K562 (cell line): ENCODE results near the gene PGLYRP4. TPM values are rescaled to one million over a fixed set of nuclear protein-coding genes. Genes with fewer than 3 reads are reported as not detected.

Experiments used
- ATAC-seq: fragments of 200-7000 bp; cut with Tn5 transposase; 3 replicates; pipeline ENCODE4 v1.9.1; 2020; ENCODE audit warnings: moderate library complexity
- BruUV-seq: library from RNA; stranded (reverse); fragments of 400-500 nt; replicated peaks from 2 replicates; lab custom pipeline; 2021; lab: Mats Ljungman, UMichigan
- CTCF ChIA-PET: fragments of 300-600 bp; formaldehyde crosslinking; extraction: SDS; loops from one replicate; lab custom pipeline; 2021; ENCODE audit warnings: low intra/inter-chr PET ratio; lab: Yijun Ruan, JAX
- POLR2A ChIA-PET: fragments of 300-600, 350-650 bp; sonication (Branson Sonifier 250); formaldehyde crosslinking; extraction: SDS; loops from one replicate; lab custom pipeline; 2021; ENCODE audit warnings: antibody characterized with exemption, inconsistent platforms; lab: Yijun Ruan, JAX
- DNase-seq, 4 experiments: peaks; one replicate each; pipeline versions ENCODE4 v3.0.0 to v3.0.0-alpha.2; 2011 to 2018; ENCODE audit warnings: low spot score in 3 of 4, mixed read lengths in 3 of 4; ENCODE audit errors: extremely low read depth in 1 of 4
- FAIRE-seq: peaks from 2 replicates; lab custom pipeline; 2011; peaks lifted over from hg19 to GRCh38; lab: Jason Lieb, UNC
- H2AFZ ChIP-seq: 2 replicates; pipeline ENCODE4 v1.6.0; 2011; ENCODE audit warnings: low read depth, low read length, control low read depth, inconsistent platforms
- H3K27ac ChIP-seq: fragments of 200-600 bp; 3 replicates; pipeline ENCODE4 v1.8.0; 2011; ENCODE audit warnings: low read depth, mild to moderate bottlenecking, control low read depth, inconsistent platforms, low read length, moderate library complexity, mixed read lengths; ENCODE audit errors: extremely low read depth
- H3K27me3 ChIP-seq, 2 experiments: fragments of 300-600 bp in 1 of 2; 2 replicates in 1 of 2; 3 replicates in 1 of 2; pipeline versions ENCODE4 v1.6.0 to v1.8.0; 2011; ENCODE audit warnings: inconsistent platforms in 2 of 2, low read length in 2 of 2, mild to moderate bottlenecking in 1 of 2, mixed read lengths in 1 of 2, moderate library complexity in 1 of 2; ENCODE audit not compliant: control insufficient read depth in 2 of 2, insufficient read depth in 2 of 2
- H3K36me3 ChIP-seq: fragments of 300-600 bp; 3 replicates; pipeline ENCODE4 v1.8.0; 2011; ENCODE audit warnings: mild to moderate bottlenecking, low read length, inconsistent platforms; ENCODE audit not compliant: control insufficient read depth, insufficient read depth
- H3K4me1 ChIP-seq, 2 experiments: fragments of 200-600 bp in 1 of 2; replicated peaks in 1 of 2; 2 replicates in 1 of 2; 3 replicates in 1 of 2; pipeline versions ENCODE4 v1.5.1 to v1.8.0; 2011; ENCODE audit warnings: inconsistent platforms in 2 of 2, low read length in 2 of 2, mild to moderate bottlenecking in 1 of 2, mixed read lengths in 1 of 2, moderate library complexity in 1 of 2; ENCODE audit not compliant: control insufficient read depth in 2 of 2, insufficient read depth in 2 of 2
- H3K4me2 ChIP-seq: 2 replicates; pipeline ENCODE4 v1.6.1; 2011; ENCODE audit warnings: low read length, control low read depth, inconsistent platforms, mixed read lengths; ENCODE audit not compliant: insufficient read depth
- H3K4me3 ChIP-seq: fragments of 200-600 bp; sonication (generic), shearing (Covaris generic); 2 replicates; pipeline ENCODE4 v1.5.1; 2016; ENCODE audit warnings: control low read depth, inconsistent platforms
- H3K79me2 ChIP-seq: fragments of 200-600 bp; 3 replicates; pipeline ENCODE4 v1.8.0; 2011; ENCODE audit warnings: low read length, inconsistent platforms; ENCODE audit not compliant: control insufficient read depth, insufficient read depth
- H3K9ac ChIP-seq, 2 experiments: 2 replicates each; pipeline versions ENCODE4 v1.6.0 to v1.6.1; 2011; ENCODE audit warnings: low read depth in 2 of 2, low read length in 2 of 2, control low read depth in 1 of 2, inconsistent platforms in 1 of 2, mild to moderate bottlenecking in 1 of 2, mixed read lengths in 1 of 2; ENCODE audit not compliant: insufficient read depth in 1 of 2
- H3K9me1 ChIP-seq: one replicate; pipeline ENCODE4 v1.6.0; 2011; ENCODE audit warnings: inconsistent platforms, mild to moderate bottlenecking, low read length, moderate library complexity; ENCODE audit not compliant: control insufficient read depth, insufficient read depth
- H3K9me3 ChIP-seq: replicated peaks from 2 replicates; pipeline ENCODE4 v1.5.1; 2011; ENCODE audit warnings: low read depth, low read length, inconsistent platforms; ENCODE audit not compliant: control insufficient read depth, insufficient read depth
- H4K20me1 ChIP-seq: replicated peaks from 2 replicates; pipeline ENCODE4 v1.6.1; 2011; ENCODE audit warnings: low read length, inconsistent platforms, mixed read lengths; ENCODE audit not compliant: control insufficient read depth, insufficient read depth
- CREM ChIP-seq: IDR thresholded peaks from 2 replicates; pipeline ENCODE4 v1.6.1; 2014; ENCODE audit warnings: antibody characterized with exemption, low read depth
- MCM2 ChIP-seq: fragments of 450-650 bp; IDR thresholded peaks from 2 replicates; pipeline ENCODE4 v1.6.1; 2017; ENCODE audit warnings: low read depth, mild to moderate bottlenecking
- NRF1 ChIP-seq, 2 experiments: fragments of 450-650 bp; IDR thresholded peaks in 1 of 2; conservative IDR thresholded peaks in 1 of 2; 2 replicates each; pipeline ENCODE4 v1.6.1; 2014; ENCODE audit warnings: mild to moderate bottlenecking in 2 of 2
- PML ChIP-seq: IDR thresholded peaks from 2 replicates; pipeline ENCODE4 v1.6.1; 2012; ENCODE audit warnings: low read length, inconsistent platforms
- RB1 ChIP-seq: fragments of 450-650 bp; IDR thresholded peaks from 2 replicates; pipeline ENCODE4 v1.6.1; 2017; ENCODE audit warnings: low read depth, mild to moderate bottlenecking
- RBM14 ChIP-seq: fragments of 200-400 bp; formaldehyde crosslinking; IDR thresholded peaks from 2 replicates; pipeline ENCODE4 v1.6.1; 2018; ENCODE audit warnings: low read depth, mild to moderate bottlenecking, low read length, moderate library complexity, borderline replicate concordance; ENCODE audit not compliant: insufficient read depth
- RBM39 ChIP-seq: fragments of 200-400 bp; formaldehyde crosslinking; optimal IDR thresholded peaks from 2 replicates; pipeline ENCODE3; 2018; ENCODE audit warnings: low read depth, low read length
- SMAD4 ChIP-seq: fragments of 250-450 bp; sonication (Bioruptor Pico); conservative IDR thresholded peaks from 2 replicates; pipeline ENCODE4 v1.8.0; 2021; ENCODE audit warnings: inconsistent platforms, mild to moderate bottlenecking, moderate library complexity
- U2AF2 ChIP-seq: fragments of 200-400 bp; formaldehyde crosslinking; optimal IDR thresholded peaks from 2 replicates; pipeline ENCODE3; 2017; ENCODE audit warnings: low read depth, mild to moderate bottlenecking, low read length
- ZNF24 ChIP-seq: fragments of 450-650 bp; IDR thresholded peaks from 2 replicates; pipeline ENCODE4 v1.6.1; 2016
- WGBS: fragments of 100-300 bp; shearing (Covaris generic); methylation state at CpG from one replicate; pipeline ENCODE4 v1.1.6; 2016; ENCODE audit warnings: low coverage, mixed read lengths; ENCODE audit not compliant: insufficient coverage; ENCODE audit errors: missing lambda C conversion rate; 5-methylcytosine and 5-hydroxymethylcytosine counted together
- in situ Hi-C: fragments of 300-500 bp; cut with MboI; formaldehyde crosslinking; loops from 4 replicates; pipeline ENCODE4 v1.15.0; 2018; ENCODE audit warnings: inconsistent platforms, mixed read lengths
- intact Hi-C: fragments of 100-400 bp; cut with micrococcal nuclease; formaldehyde crosslinking; loops from 2 replicates; pipeline ENCODE4 v1.14.2; 2022
- polyA plus RNA-seq, 8 experiments: library from polyadenylated mRNA; depleted of rRNA in 4 of 8; stranded (reverse) in 5 of 8; unstranded in 3 of 8; fragments of >200 nt; fragmentation: Nextera tagmentation in 2 of 8; fragmentation: Illumina TruSeq in 1 of 8; extraction: Ambion mirVana in 2 of 8; extraction: Trizol in 1 of 8; gene quantifications; 2 replicates each; pipeline versions ENCODE4 v1.2.1 to v1.2.3, GENCODE V29; 2011 to 2014; ENCODE audit warnings: inconsistent platforms in 1 of 8, missing spikeins in 1 of 8
- total RNA-seq, 7 experiments: library from RNA; depleted of rRNA in 6 of 7; stranded (reverse); fragments of >200 nt in 6 of 7; fragmentation: Illumina TruSeq in 2 of 7; extraction: Trizol in 2 of 7; gene quantifications; 2 replicates each; pipeline versions ENCODE4 v1.2.1 to v1.2.3, GENCODE V29; 2011 to 2021; ENCODE audit warnings: low replicate concordance in 1 of 7
- TF ChIP-seq, protein P1 (sequence below): fragments of 450-650 bp; formaldehyde crosslinking; conservative IDR thresholded peaks from 2 replicates; pipeline ENCODE4 v1.4.0; 2022; ENCODE audit warnings: mild to moderate bottlenecking, missing genetic modification characterization
- TF ChIP-seq, protein P2 (sequence below), 2 experiments: fragments of 450-650 bp; formaldehyde crosslinking in 1 of 2; IDR thresholded peaks; 2 replicates each; pipeline versions ENCODE4 v1.4.0 to v1.6.1; 2014 to 2020; ENCODE audit warnings: mild to moderate bottlenecking in 2 of 2, borderline replicate concordance in 1 of 2, low read depth in 1 of 2

The PGLYRP4 gene
- total and polyA plus RNA-seq, 9 of the 15 experiments (the other 6 are each of a cell fraction or from before 2014, with no cell fraction given) = 0.06 to 0.13 (median 0.11) TPM; not detected in 6

DNA sequence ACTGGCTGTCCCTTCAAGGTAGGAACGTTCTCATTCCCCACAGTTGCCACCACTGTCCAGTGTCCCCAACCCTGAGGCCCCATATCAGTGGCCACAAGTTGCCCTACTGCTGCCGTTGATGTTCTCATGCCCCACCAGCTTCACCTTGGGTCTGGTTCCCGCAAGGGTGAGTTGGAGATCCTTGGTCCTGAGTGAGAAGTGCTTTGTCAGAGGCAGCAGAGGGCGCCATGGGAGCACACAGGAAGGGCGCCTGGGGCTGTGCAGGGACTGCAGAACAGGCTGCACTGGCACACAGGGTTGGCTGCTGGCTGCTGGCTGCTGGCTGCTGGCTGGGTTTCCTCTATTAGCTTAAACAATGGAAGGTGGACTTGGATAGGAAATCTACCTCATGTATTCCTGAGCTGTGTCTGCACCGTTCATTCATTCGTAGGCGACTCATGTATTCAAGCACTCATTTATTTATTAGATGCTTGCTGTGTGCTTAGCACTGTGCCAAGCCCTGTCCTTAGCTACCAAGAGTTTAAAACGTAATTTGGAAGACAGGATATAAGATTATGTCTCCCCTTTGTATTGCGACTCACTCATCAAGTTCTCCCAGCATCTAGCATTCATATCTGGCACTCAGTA, 6.9 kb upstream of the PGLYRP4 start:
- H3K4me3 ChIP-seq = no peak overlapping the region
- no peaks in the 10 kb centered on the region for H3K36me3 ChIP-seq
- intact Hi-C loops = loop anchor here (1.0 to 10.0 kb wide), 4 partner anchors 45 to 629 kb away; partner anchors contain the start of gene RAB13
- H3K4me1 ChIP-seq = peaks cover 0 to 2% of the 10 kb centered on the region in 2 experiments; a peak in 1 of 5 replicates
- ChIA-PET CTCF (interaction anchor here (0.6 to 2.0 kb wide), 6 partner anchors 44 to 1141 kb away, joined by 3 to 13 read pairs (median 3); partner anchors contain the start of gene RAB13), POLR2A (interaction anchor here (0.6 kb wide), 1 partner anchor 272 kb away, joined by 3 read pairs; the partner anchor contains the start of gene S100A13)
- no peak overlapping the region for H3K27ac ChIP-seq
- no TSS peak for BruUV-seq
- DNase-seq (peak; percentile 57 to 71 (median 65)), ATAC-seq (peak; percentile 94), FAIRE-seq (peak; percentile 90)
- peaks cover 4 to 38% of the 10 kb centered on the region in 2 experiments; a peak in 4 of 5 replicates for H3K27me3 ChIP-seq
- in situ Hi-C loops = loop anchor here (10.0 kb wide), 1 partner anchor 399 kb away; no protein-coding TSS in a partner anchor
- peaks cover 3% of the 10 kb centered on the region; the same call in 1 of the 2 replicates for H4K20me1 ChIP-seq
- no peak overlapping the region for H3K4me2 ChIP-seq
- H3K79me2 ChIP-seq = no peaks in the 10 kb centered on the region
- no peak overlapping the region for H3K9ac ChIP-seq
- H2AFZ ChIP-seq = no peak overlapping the region
- WGBS = 7% methylated on average over 9 of the region's 10 CpGs
- no peaks in the 10 kb centered on the region for H3K9me3 ChIP-seq
- H3K9me1 ChIP-seq = no peaks in the 10 kb centered on the region
- TF ChIP-seq, protein P1, sequence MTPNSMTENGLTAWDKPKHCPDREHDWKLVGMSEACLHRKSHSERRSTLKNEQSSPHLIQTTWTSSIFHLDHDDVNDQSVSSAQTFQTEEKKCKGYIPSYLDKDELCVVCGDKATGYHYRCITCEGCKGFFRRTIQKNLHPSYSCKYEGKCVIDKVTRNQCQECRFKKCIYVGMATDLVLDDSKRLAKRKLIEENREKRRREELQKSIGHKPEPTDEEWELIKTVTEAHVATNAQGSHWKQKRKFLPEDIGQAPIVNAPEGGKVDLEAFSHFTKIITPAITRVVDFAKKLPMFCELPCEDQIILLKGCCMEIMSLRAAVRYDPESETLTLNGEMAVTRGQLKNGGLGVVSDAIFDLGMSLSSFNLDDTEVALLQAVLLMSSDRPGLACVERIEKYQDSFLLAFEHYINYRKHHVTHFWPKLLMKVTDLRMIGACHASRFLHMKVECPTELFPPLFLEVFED = no peak
- no peak for TF ChIP-seq PML
- TF ChIP-seq RB1 = peak; percentile 49; the same call in 1 of the 2 replicates
- no peak for TF ChIP-seq U2AF2
- TF ChIP-seq RBM14 = no peak
- TF ChIP-seq CREM = peak; percentile 44; the same call in 1 of the 2 replicates
- TF ChIP-seq ZNF24 = peak; percentile 82
- no peak for TF ChIP-seq NRF1 (conservative IDR thresholded peaks at IDR 0.05 in 1 of 2, IDR thresholded peaks at IDR 0.05 in 1 of 2)
- no peak for TF ChIP-seq MCM2
- TF ChIP-seq, protein P2, sequence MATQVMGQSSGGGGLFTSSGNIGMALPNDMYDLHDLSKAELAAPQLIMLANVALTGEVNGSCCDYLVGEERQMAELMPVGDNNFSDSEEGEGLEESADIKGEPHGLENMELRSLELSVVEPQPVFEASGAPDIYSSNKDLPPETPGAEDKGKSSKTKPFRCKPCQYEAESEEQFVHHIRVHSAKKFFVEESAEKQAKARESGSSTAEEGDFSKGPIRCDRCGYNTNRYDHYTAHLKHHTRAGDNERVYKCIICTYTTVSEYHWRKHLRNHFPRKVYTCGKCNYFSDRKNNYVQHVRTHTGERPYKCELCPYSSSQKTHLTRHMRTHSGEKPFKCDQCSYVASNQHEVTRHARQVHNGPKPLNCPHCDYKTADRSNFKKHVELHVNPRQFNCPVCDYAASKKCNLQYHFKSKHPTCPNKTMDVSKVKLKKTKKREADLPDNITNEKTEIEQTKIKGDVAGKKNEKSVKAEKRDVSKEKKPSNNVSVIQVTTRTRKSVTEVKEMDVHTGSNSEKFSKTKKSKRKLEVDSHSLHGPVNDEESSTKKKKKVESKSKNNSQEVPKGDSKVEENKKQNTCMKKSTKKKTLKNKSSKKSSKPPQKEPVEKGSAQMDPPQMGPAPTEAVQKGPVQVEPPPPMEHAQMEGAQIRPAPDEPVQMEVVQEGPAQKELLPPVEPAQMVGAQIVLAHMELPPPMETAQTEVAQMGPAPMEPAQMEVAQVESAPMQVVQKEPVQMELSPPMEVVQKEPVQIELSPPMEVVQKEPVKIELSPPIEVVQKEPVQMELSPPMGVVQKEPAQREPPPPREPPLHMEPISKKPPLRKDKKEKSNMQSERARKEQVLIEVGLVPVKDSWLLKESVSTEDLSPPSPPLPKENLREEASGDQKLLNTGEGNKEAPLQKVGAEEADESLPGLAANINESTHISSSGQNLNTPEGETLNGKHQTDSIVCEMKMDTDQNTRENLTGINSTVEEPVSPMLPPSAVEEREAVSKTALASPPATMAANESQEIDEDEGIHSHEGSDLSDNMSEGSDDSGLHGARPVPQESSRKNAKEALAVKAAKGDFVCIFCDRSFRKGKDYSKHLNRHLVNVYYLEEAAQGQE (IDR thresholded peaks at IDR 0.05; ENCODE audit: borderline replicate concordance) = peak; percentile 78; the same call in 1 of the 2 replicates
- TF ChIP-seq, protein P2 (CRISPR knock-in tag; IDR thresholded peaks at IDR 0.05; ENCODE audit: low read depth) = no peak
- TF ChIP-seq RBM39 = no peak
- TF ChIP-seq SMAD4 (CRISPR knock-in tag) = no peak
